H1 (cell line): ENCODE data around the gene NEDD4L. TPM values are rescaled to one million over a fixed set of nuclear protein-coding genes. Genes with fewer than 3 reads are reported as not detected.

Experiments
- SIN3A ChIP-seq, 2 experiments: IDR thresholded peaks in 1 of 2; conservative IDR thresholded peaks in 1 of 2; 2 replicates each; pipeline ENCODE4 v1.6.1; 2011 to 2012; ENCODE audit warnings: low read length in 2 of 2, improper control_type of control experiment in 1 of 2, low read depth in 1 of 2, mild to moderate bottlenecking in 1 of 2
- polyA plus RNA-seq, 7 experiments: library from polyadenylated mRNA; depleted of rRNA in 3 of 7; stranded (reverse) in 5 of 7; unstranded in 2 of 7; fragments of >200 nt in 5 of 7; fragments of 200-250 nt in 2 of 7; gene quantifications; 1 replicate in 5 of 7; 2 replicates in 1 of 7; 4 replicates in 1 of 7; pipeline versions ENCODE4 v1.2.1 to v1.2.3, GENCODE V29; 2011 to 2013; ENCODE audit warnings: missing spikeins in 2 of 7, mixed read lengths in 2 of 7
- total RNA-seq: library from RNA; stranded (reverse); fragmentation: NEBNext Ultra II Directional; extraction: Animal tissue kit (Norgen Biotek cat#: 25700); gene quantifications from 2 replicates; pipeline ENCODE4 v1.2.1, GENCODE V29; 2021

Gene NEDD4L
- total and polyA plus RNA-seq, 2 of the 8 experiments (the other 6 are each of a cell fraction or from before 2014, with no cell fraction given), result 37.3 to 69.8 TPM

GRCh38 chr18:58054041-58054781, 10.2 kb downstream of the NEDD4L start (continued):
- TF ChIP-seq SIN3A (conservative IDR thresholded peaks at IDR 0.05 in 1 of 2, IDR thresholded peaks at IDR 0.05 in 1 of 2; ENCODE audit: low read depth in 1 of 2, low read length in 2 of 2), result no peak
